HG02981 (cell line): ENCODE results near the gene C1QTNF6.
A peak's percentile ranks its signal among the peaks of the same experiment; 100 is the strongest.
"Not testable (repeated sequence)": the region's sequence is repeated elsewhere in the genome, so short reads cannot be mapped to it uniquely, and the experiment has no call there.

Experiments
- ATAC-seq: cut with Tn5 transposase; IDR thresholded peaks from one replicate; pipeline ENCODE4 v1.9.1; 2021; ENCODE audit warnings: mild to moderate bottlenecking, moderate library complexity; ENCODE audit not compliant: unreplicated experiment

Gene C1QTNF6

GRCh38 chr22:37208401-37209139 is 20.5 kb upstream of the C1QTNF6 start:
- no peak for ATAC-seq

- ATAC-seq, result no peak
These were observed 19.9 kb upstream of the C1QTNF6 start for GRCh38 chr22:37207981-37208380.

- no peak for ATAC-seq
These were observed 19.1 kb upstream of the C1QTNF6 start for GRCh38 chr22:37206841-37207821.

GRCh38 chr22:37206118-37206840 is 18.2 kb upstream of the C1QTNF6 start:
- no peak for ATAC-seq

- no peak for ATAC-seq
These were observed 17.0 kb upstream of the C1QTNF6 start for GRCh38 chr22:37205046-37205445.

GRCh38 chr22:37204045-37204655 is 16.1 kb upstream of the C1QTNF6 start:
- ATAC-seq, result no peak

- ATAC-seq, result no peak
These were observed 15.5 kb upstream of the C1QTNF6 start for GRCh38 chr22:37203354-37204044.

GRCh38 chr22:37202716-37203115 is 14.7 kb upstream of the C1QTNF6 start:
- no peak for ATAC-seq

GRCh38 chr22:37202001-37202555 is 14.0 kb upstream of the C1QTNF6 start:
- no peak for ATAC-seq

- ATAC-seq, result not testable (repeated sequence)
These were observed 13.4 kb upstream of the C1QTNF6 start for GRCh38 chr22:37201443-37201820.

- ATAC-seq, result no peak
These were observed 11.7 kb upstream of the C1QTNF6 start for GRCh38 chr22:37199760-37200108.

GRCh38 chr22:37199103-37199759 is 11.2 kb upstream of the C1QTNF6 start:
- peak; percentile 89 for ATAC-seq

- ATAC-seq, result no peak
These were observed 10.4 kb upstream of the C1QTNF6 start for GRCh38 chr22:37198258-37199102.

GRCh38 chr22:37197451-37198257 is 9.6 kb upstream of the C1QTNF6 start:
- no peak for ATAC-seq

- no peak for ATAC-seq
These were observed 8.7 kb upstream of the C1QTNF6 start for GRCh38 chr22:37196539-37197450.

GRCh38 chr22:37195921-37196320 is 7.9 kb upstream of the C1QTNF6 start:
- no peak for ATAC-seq

- no peak for ATAC-seq
These were observed 6.7 kb upstream of the C1QTNF6 start for GRCh38 chr22:37194750-37195149.
